Renal cortex interstitium (tissue), 11 donors: ENCODE measurements around the gene RAB11FIP4. TPM values are rescaled to one million over a fixed set of nuclear protein-coding genes. Genes with fewer than 3 reads are reported as not detected.
A peak's percentile ranks its signal among the peaks of the same experiment; 100 is the strongest.

ENCODE experiments used
- DNase-seq, 11 donors: peaks; one replicate each; pipeline ENCODE4 v3.0.0-alpha.2; 2013; ENCODE audit warnings: low read depth in 9 of 11, low spot score in 4 of 11; ENCODE audit errors: extremely low read depth in 1 of 11
- polyA plus RNA-seq, 3 donors: library from polyadenylated mRNA; unstranded; fragments of 120-200 nt; gene quantifications; one replicate each; pipeline ENCODE4 v1.2.1, GENCODE V29; 2013; ENCODE audit not compliant: insufficient read length in 3 of 3

RAB11FIP4 gene
- polyA plus RNA-seq, 3 donors, result 14.0 to 14.8 (median 14.2) TPM

- DNase-seq, result no peak
Measured at GRCh38 chr17:31544186-31544585, 152.7 kb downstream of the RAB11FIP4 start.

GRCh38 chr17:31546650-31547049, 155.2 kb downstream of the RAB11FIP4 start:
- DNase-seq, result no peak

DNA sequence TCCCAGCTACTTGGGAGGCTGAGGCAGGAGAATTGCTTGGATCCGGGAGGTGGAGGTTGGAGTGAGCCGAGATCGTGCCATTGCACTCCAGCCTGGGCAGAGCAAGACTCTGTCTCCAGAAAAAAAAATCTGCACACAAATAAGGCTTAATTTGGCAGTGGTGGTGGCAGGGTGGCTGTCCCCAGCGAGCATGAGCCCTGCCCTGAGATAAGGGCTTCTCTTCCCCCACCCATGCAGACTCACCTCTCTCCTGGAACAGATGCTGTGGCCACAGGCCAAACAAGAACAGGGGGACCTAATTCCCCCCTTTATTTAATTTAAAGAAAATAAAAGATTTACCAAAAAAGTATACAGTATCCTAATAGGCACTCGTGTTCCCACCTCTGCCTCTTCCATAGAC, 157.2 kb downstream of the RAB11FIP4 start:
- no peak for DNase-seq

DNA sequence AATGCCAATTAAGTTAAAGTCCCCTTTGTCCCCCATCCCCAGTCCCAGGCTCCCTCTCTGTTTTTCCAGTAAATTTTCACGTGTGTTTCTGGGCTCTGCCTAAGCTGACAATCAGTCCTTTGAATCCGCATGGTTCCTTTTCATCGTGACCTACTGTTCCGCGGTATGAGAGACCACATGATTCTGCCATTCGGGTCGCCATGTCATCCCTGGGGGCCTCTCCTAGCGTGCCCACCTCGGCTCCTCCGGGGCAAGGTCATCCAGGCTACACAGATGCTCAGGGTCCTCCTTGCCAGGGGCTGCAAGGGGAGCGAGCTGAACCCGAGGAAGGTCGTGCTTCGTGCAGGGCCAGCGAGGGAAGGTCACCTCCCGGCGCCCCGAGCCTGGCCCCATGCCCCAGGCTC, 157.6 kb downstream of the RAB11FIP4 start:
- DNase-seq, result no peak

- DNase-seq, result peak; percentile 63 to 89 (median 86)
Measured at GRCh38 chr17:31549525-31550388, 158.3 kb downstream of the RAB11FIP4 start.

DNA sequence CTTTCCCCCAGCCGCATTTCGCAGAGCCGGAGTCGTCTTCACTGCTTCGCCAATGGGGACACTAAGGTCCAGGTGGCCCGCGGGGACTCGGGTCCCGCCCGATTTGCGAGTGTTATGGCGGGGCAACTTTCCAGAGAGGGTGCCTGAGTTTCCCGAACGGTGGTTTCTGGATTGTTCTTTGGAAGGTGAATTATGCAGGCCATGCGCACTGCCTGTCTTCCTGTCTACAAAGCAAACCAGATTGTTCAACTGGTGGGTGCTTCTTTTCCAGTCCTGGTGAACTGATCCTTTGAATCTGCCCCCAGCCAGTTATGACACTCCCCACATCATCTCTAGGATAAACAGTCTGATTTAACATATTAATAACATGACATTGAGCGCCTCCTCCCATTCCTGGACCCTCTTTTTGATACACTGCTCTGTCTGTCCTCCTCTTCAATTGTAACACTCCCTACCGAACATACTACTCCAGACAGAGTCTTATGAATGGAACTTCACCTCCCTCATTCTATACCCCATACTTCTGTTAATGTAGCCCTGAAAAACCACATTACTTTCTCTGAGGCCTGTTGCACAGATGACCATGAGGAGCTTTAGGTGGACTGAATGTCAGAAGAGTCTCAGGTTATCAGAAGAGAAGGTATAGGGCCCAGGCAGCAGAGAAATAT, 159.0 kb downstream of the RAB11FIP4 start:
- no peak for DNase-seq

DNA sequence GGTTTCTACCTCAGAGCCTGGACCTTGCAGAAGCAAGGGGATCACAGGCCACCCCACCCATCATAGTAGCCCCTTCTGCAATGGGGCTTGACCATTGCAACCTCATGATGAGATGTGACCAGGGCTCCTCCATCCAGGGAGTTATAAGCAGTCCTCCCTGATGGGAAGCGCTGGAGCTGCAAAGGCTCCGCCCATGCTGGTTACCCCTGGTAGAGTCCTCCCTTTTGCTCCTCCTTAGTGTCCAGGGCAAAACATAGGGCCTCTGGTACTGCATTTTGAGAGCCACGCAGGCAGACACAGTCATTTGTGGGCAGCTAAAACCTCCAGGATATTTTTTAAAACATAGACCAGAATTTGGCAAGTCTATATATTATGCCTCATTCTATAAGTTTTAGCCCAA, 161.1 kb downstream of the RAB11FIP4 start:
- DNase-seq, result no peak

DNA sequence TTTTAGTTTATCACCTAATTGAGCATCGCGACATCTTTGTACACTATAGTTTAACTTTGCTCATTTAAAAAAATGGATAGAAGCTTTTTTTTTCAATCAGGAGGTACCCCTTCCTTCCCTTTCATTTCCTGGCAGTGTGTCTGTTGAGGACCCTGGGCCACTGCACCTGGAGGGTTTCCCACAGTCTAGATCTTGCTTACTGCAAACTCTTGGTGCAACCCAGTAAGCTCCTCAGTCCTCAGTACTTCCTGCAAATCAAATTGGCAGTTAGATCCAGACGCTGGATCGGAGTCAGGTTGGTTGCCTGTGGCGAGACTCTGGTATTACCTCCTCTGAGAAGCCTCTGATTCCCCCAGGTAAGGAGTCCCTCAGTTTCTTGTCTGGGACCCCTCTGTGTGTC, 162.0 kb downstream of the RAB11FIP4 start:
- DNase-seq, result no peak

GRCh38 chr17:31554930-31555329, 163.5 kb downstream of the RAB11FIP4 start:
- no peak for DNase-seq

DNA sequence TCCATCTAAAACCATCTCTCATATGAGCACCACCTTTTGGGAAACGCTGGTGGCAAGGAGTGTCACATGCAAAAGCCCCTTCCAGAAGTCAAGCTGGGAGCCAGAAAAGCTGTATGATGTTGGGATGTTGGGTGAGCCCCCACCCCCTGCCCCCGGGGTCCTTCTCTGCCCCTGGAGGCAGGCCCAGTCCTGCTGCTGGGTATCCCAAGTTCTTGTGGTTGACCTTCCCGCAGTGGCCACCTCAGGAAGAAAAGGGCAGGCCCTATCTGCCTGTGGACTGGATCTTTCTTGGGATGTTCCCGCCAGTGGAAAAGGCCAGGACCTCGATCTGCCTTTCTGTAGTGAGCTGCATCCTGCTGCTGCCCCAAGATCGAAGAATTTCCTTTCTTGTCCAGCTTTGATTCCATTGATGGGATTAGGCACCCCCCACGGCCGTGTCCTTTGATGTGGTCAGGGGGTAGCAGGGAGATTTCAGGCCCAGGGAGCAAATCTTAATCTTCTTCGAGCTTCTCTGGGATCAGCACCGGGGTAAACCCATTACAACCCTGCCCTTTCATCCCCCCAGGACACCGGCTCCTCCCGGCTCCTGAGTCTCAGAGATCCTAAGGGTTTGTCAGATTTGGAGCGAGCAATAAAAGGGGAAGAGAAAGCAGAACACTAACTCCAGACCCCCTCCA, 165.6 kb downstream of the RAB11FIP4 start:
- DNase-seq, result no peak

DNA sequence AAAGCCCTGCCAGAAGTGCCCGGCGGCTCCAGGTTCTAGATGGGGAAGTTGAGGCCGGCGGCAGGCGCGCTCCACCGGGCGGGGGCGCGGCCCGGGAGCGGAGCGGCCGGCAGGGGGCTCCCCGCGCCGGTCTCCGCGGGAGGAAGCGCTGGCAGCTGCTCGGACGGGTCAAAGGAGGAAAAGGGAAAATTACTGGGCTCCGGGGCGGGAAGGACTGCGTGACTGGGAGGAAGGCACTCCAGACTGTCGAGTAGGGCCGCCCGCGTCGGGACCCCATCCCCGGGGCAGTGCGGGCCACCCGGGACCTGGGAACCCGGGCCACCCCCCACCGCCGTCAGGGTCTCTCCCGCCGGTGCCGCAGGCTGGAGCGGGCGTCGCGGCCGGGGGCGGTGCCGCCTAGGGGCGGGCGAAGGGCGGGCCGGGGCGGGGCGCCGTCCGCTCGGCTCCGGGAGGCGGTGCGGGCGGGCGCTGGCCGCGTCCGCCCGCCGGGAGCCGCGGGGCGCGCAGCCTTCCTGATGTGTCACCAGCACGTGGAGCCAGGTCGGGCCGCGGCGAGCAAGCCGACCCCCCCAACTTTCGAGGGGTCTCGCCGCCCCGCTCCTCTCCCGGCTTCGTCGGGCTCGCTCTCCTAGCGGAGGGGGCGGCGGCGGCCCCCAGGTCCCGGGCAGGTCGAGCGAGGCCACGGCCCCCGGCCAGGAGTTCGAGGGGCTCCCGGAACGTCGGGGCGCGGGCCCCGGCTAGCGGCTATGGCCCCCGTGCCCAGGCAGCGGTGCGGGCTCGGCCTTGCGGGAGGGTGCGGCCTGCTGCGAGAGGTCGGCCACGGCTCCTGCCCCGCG, 167.5 kb downstream of the RAB11FIP4 start:
- DNase-seq, result peak in 6 of 11 donors; percentile 63 to 72 (median 64)

DNA sequence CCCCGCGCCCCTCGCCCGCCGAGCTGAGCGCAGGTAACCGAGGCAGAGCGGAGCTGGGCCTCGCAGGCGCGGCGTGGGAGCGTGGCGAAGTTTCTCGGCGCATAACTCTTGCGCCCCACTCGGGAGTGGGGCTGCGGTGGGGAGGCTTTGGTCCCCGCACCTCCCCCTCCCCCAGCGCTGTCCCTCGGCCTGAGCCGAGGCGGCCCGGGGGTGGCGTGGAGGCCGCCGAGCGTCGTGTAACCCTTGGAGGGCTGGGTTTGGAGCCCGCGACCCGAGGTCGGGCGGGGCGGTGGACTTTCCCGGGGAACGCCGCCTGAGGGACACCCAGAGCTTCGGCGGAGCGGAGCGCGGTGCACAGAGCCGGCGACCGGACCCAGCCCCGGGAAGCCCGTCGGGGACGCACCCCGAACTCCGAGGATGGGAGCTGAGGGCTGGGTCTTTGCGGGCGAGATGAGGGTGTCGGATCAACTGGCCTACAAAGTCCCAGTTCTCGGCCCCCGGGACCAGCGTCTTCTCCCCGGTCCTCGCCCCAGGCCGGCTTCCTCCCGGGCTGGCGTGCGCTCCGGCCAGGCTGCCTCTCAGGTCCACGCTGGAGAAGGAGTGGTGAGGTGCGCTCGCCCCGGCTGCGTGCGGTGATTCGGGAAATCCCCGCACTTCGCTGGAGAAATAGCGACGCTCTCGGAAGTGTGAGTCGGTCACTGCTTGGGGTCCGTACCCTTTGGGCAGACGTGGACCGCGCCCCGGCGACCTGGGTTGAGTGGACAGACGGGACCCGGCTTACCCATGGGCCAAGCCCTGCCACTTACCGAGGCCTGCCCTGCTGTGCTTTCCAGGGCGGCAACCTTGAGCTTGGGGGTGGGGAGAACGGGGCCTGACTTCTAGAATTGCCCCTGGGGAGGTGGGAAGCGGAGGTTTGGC, 168.4 kb downstream of the RAB11FIP4 start:
- no peak for DNase-seq

GRCh38 chr17:31560616-31561235, 169.3 kb downstream of the RAB11FIP4 start:
- DNase-seq, result no peak

DNA sequence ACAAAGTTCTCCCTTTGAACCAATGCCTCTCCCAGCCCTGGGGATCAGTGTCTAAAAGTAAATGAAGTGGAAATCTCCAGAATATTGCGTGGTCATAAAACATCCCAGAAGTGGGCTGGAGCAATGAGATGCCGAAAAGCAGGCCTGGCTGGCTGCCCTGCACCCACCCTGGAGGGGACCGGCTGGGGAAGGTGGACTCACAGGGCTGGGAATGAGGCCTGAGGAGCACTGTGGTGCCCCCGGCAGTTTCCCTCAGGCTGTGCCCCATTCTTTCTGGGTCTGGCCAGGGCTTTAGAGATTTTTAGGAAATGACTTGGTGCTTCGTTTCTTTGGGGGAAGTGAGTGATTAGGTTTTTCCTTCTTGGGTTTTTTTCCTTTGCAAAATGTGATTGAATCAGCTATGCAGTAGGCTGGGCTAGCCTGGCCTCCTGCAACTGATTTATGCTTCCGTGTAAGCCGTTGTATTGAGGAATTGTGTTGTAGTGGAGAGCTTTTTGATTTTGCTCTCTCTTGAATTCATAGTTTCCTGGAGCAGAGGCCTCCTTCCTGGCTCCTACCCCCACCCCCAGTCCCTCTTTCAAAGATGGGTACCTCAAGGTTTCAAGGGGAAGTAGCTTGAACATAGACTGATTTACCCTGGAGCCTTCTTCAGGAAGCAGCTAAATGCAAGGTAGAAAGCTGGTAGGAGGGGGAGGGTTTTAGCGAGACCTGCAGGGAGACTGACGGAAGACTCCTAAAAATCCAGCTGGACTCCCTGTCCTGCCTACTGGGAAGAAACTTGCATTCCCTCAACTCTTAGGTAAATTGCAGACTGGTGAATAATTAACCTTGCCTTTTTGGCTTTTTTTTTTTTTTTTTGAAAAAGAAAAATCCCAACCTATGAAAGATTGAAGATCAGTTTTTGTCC, 170.2 kb downstream of the RAB11FIP4 start:
- DNase-seq, result no peak

DNA sequence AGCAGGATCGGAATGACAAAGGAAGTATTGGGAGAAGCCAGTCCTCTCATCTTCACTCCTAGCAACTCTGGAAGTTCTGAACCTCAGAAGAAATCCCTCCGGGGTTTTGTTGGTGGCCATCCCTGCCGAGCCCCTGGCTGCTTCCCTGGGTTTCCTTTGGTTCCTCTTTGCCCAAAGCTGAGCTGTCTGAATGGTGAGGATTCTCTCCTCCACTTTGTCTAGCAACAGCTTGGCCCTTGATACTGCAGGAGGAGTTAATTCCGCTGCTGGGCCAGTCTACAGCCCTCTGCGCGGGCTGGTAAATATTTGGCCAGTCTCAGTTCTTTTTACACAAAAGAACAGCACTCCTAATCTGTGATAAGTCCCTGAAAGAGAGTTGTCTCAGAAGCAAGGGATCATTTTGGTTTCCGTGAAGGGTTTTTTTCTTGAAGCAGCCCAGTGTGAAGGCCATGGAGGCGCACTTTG, 170.9 kb downstream of the RAB11FIP4 start:
- DNase-seq, result no peak

DNA sequence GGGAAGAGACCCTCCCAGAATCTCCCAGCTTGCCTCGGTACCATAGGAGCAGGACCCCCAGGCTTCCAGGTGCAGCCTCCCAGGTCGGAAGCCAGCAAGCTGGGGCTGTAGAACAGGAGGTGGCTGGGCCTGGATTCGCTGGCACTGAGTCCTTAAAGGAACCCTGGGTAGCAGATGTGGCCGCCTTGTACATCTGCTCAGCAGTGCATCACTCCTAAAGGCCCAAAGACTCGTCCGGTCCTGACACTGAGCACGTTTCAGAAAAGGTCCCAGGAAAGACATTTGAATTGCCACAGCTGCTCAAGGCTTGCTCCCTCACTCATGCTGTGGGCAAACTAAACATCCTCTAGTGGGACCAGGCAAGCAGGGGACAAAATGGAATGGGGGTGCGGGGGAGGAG, 172.8 kb downstream of the RAB11FIP4 start:
- DNase-seq, result no peak

- DNase-seq, result no peak
Measured at GRCh38 chr17:31564883-31565301, 173.4 kb downstream of the RAB11FIP4 start.
